Measurements from ENCODE around the gene TLK1. TPM values are rescaled to one million over a fixed set of nuclear protein-coding genes. Genes with fewer than 3 reads are reported as not detected.
A peak's percentile ranks its signal among the peaks of the same experiment; 100 is the strongest.

Gene TLK1
- total RNA-seq, 1 experiment from 2014 or later = 10.1 TPM

DNA sequence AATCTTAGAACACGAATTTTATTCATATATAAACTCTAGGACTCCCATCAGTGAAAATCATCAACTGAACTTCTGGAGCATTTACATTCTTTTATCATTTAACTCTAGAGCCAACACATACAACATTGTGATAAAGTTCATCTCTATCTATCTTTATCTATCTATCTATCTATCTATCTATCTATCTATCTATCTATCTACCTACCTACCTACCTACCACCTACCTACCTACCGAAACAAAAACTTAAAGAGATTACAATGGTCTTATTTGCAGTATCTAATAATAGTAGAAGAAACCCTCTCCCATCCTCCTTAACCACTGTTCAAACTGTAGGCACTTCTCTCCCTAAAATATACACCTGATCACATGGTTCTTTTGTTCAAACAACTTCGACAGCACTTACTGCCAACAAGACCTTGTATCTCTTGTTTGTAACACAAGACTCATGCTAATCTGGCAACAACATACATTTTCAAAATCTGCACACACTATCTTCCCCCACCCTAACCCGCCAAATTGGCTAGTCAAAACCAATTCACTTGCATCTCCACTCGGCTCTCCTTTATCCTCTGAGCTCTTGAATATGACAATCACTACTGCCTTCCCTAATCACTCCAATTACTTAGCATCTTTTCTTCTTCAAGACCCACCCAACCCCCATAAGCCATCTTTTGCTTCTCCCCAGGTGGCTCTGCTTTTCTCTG is 162.6 kb downstream of the TLK1 start:
- Histone ChIP-seq H3K36me3 (ENCODE audit: low read depth, low read length) (peaks cover 23% of the 10 kb centered on the region), H3K27ac (ENCODE audit: low read length) (no peak overlapping the region), H3K9ac (ENCODE audit: low read length) (no peak overlapping the region), H3K4me3 (ENCODE audit: low read length) (no peak overlapping the region), H3K27me3 (ENCODE audit: low read length) (no peaks in the 10 kb centered on the region), H3K9me3 (ENCODE audit: low read length) (no peaks in the 10 kb centered on the region), H3F3A (ENCODE audit: low read length, unreplicated experiment) (no peaks in the 10 kb centered on the region), H2AFZ (ENCODE audit: low read length) (no peak overlapping the region), H4K20me1 (ENCODE audit: low read length) (no peaks in the 10 kb centered on the region), H3K9me2 (replicated peaks; ENCODE audit: low read length) (no peaks in the 10 kb centered on the region), H3K4me1 (ENCODE audit: insufficient read depth, low read length) (no peaks in the 10 kb centered on the region), H3K4me2 (ENCODE audit: low read length) (no peak overlapping the region), H3K79me2 (ENCODE audit: low read length) (no peaks in the 10 kb centered on the region)
- TF ChIP-seq, protein P1, sequence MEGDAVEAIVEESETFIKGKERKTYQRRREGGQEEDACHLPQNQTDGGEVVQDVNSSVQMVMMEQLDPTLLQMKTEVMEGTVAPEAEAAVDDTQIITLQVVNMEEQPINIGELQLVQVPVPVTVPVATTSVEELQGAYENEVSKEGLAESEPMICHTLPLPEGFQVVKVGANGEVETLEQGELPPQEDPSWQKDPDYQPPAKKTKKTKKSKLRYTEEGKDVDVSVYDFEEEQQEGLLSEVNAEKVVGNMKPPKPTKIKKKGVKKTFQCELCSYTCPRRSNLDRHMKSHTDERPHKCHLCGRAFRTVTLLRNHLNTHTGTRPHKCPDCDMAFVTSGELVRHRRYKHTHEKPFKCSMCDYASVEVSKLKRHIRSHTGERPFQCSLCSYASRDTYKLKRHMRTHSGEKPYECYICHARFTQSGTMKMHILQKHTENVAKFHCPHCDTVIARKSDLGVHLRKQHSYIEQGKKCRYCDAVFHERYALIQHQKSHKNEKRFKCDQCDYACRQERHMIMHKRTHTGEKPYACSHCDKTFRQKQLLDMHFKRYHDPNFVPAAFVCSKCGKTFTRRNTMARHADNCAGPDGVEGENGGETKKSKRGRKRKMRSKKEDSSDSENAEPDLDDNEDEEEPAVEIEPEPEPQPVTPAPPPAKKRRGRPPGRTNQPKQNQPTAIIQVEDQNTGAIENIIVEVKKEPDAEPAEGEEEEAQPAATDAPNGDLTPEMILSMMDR (conservative IDR thresholded peaks at IDR 0.05; ENCODE audit: low read depth, low read length) = no peak
- BruUV-seq (replicated peaks) = no TSS peak
- ChIA-PET CTCF (no interaction called here), POLR2A (ENCODE audit: unreplicated experiment) (no interaction called here)
- ATAC-seq (no peak), DNase-seq (no peak)
- intact Hi-C loops (cut with micrococcal nuclease) = no loop called here

DNA sequence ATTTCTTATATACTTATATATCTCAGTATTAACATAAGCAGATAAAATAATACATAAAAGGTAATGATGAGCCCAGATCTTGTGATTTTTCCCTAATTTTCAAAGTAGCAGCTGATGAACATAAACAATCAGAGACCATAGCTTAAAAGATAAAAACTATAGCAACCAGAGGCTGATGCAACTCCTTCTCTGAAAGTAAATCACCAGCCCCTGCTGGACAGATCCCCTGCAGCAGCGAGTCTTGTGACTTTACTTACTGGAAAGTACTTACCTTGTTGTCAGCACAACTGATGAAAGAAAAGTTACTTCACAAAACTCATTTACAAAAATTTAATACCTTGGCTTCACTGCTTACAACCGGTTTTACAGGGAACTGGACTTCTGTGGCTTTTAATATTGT is 164.4 kb downstream of the TLK1 start:
- Histone ChIP-seq H3K4me3 (ENCODE audit: low read length) (no peak overlapping the region), H2AFZ (ENCODE audit: low read length) (no peak overlapping the region), H4K20me1 (ENCODE audit: low read length) (no peaks in the 10 kb centered on the region), H3K79me2 (ENCODE audit: low read length) (no peaks in the 10 kb centered on the region), H3K4me2 (ENCODE audit: low read length) (no peak overlapping the region), H3K9ac (ENCODE audit: low read length) (no peak overlapping the region), H3K4me1 (ENCODE audit: insufficient read depth, low read length) (no peaks in the 10 kb centered on the region), H3K9me2 (replicated peaks; ENCODE audit: low read length) (no peaks in the 10 kb centered on the region), H3K27me3 (ENCODE audit: low read length) (no peaks in the 10 kb centered on the region), H3K27ac (ENCODE audit: low read length) (no peak overlapping the region), H3F3A (ENCODE audit: low read length, unreplicated experiment) (no peaks in the 10 kb centered on the region), H3K36me3 (ENCODE audit: low read depth, low read length) (peaks cover 34% of the 10 kb centered on the region), H3K9me3 (ENCODE audit: low read length) (no peaks in the 10 kb centered on the region)
- ChIA-PET CTCF (no interaction called here), POLR2A (ENCODE audit: unreplicated experiment) (no interaction called here)
- ATAC-seq (no peak), DNase-seq (no peak)
- intact Hi-C loops (cut with micrococcal nuclease) = no loop called here
- BruUV-seq (replicated peaks) = no TSS peak
- no peak for TF ChIP-seq EZH2 (IDR thresholded peaks at IDR 0.05; ENCODE audit: low read length, unreplicated experiment)
- no peak for TF ChIP-seq EZH2phosphoT487 (IDR thresholded peaks at IDR 0.05; ENCODE audit: borderline replicate concordance, low read length)
- TF ChIP-seq, protein P1 (conservative IDR thresholded peaks at IDR 0.05; ENCODE audit: low read depth, low read length) = no peak

DNA sequence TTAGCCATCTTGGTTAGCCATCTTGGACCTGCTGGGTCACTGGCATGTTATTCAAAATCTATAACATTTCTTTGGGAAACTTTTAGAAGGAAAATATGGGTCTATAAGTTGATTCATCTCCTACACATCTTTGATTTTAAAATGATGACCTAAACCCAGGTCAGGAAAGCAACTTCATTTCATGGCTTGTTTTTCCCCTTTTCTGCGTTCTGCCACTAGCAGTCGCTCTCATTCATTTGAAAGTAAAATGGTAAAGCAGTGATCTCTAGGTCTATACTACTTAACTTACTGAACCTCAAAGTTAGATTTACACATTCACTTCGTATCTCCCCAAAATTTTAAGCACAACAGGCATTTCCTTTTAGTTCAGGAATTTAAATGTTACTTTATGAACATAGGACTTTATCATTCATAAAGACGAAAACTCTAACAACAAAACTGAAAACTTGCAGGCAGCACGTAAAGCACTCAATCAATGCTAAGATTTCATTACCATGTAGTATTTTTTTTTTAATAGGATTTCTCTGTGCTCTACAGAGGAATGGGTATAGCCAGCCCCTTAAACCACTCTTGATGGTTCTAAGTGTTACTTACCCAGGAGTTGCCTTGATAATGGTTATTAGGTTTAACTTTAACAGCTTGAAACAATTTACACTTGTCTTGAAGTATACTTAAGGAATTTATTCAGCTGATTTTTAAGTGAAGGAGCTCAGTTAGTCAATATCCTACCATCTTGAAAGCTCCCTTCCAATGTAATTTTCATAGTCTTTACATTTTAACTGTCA is 169.1 kb downstream of the TLK1 start:
- H3K79me2 ChIP-seq (ENCODE audit: low read length) = no peaks in the 10 kb centered on the region
- no peaks in the 10 kb centered on the region for H3K9me2 ChIP-seq (replicated peaks; ENCODE audit: low read length)
- no peaks in the 10 kb centered on the region for H3K4me1 ChIP-seq (ENCODE audit: insufficient read depth, low read length)
- no peaks in the 10 kb centered on the region for H3F3A ChIP-seq (ENCODE audit: low read length, unreplicated experiment)
- no peak for TF ChIP-seq EZH2 (IDR thresholded peaks at IDR 0.05; ENCODE audit: low read length, unreplicated experiment)
- TF ChIP-seq, protein P1 (conservative IDR thresholded peaks at IDR 0.05; ENCODE audit: low read depth, low read length) = peak; percentile 22; the same call in 1 of the 2 replicates
- no peak overlapping the region for H3K4me3 ChIP-seq (ENCODE audit: low read length)
- H3K9me3 ChIP-seq (ENCODE audit: low read length) = no peaks in the 10 kb centered on the region
- no peak overlapping the region for H3K4me2 ChIP-seq (ENCODE audit: low read length)
- H3K9ac ChIP-seq (ENCODE audit: low read length) = no peak overlapping the region
- no peaks in the 10 kb centered on the region for H4K20me1 ChIP-seq (ENCODE audit: low read length)
- H3K27ac ChIP-seq (ENCODE audit: low read length) = no peak overlapping the region
- peaks cover 29% of the 10 kb centered on the region for H3K36me3 ChIP-seq (ENCODE audit: low read depth, low read length)
- no peak for ATAC-seq
- no peaks in the 10 kb centered on the region for H3K27me3 ChIP-seq (ENCODE audit: low read length)
- H2AFZ ChIP-seq (ENCODE audit: low read length) = no peak overlapping the region
- DNase-seq = no peak
- ChIA-PET POLR2A (ENCODE audit: unreplicated experiment) (no interaction called here), CTCF (no interaction called here)
- intact Hi-C loops (cut with micrococcal nuclease) = loop anchor here (5.0 kb wide), 1 partner anchor 166 kb away; no protein-coding TSS in a partner anchor
- no TSS peak for BruUV-seq (replicated peaks)
